Subcutaneous abdominal adipose tissue (tissue), 5 donors: ENCODE data around the gene MCC.
A peak's percentile ranks its signal among the peaks of the same experiment; 100 is the strongest.

ENCODE experiments used
- H3K27ac ChIP-seq: one replicate; pipeline ENCODE4 v1.7.0; 2013; ENCODE audit warnings: low read depth, mild to moderate bottlenecking, inconsistent platforms, low read length, moderate library complexity
- H3K27me3 ChIP-seq, 5 donors: one replicate each; pipeline ENCODE4 v1.7.0; 2013; ENCODE audit warnings: low read length in 5 of 5, inconsistent platforms in 1 of 5; ENCODE audit not compliant: control insufficient read depth in 5 of 5, insufficient read depth in 4 of 5
- H3K36me3 ChIP-seq, 5 donors: one replicate each; pipeline ENCODE4 v1.7.0; 2013; ENCODE audit warnings: low read length in 5 of 5; ENCODE audit not compliant: control insufficient read depth in 5 of 5, insufficient read depth in 5 of 5
- H3K4me1 ChIP-seq, 5 donors: one replicate each; pipeline ENCODE4 v1.7.0; 2013; ENCODE audit warnings: low read length in 5 of 5, mild to moderate bottlenecking in 3 of 5, moderate library complexity in 1 of 5; ENCODE audit not compliant: control insufficient read depth in 5 of 5, insufficient read depth in 5 of 5
- H3K4me3 ChIP-seq, 5 donors: one replicate each; pipeline ENCODE4 v1.7.0; 2013; ENCODE audit warnings: low read length in 5 of 5, low read depth in 1 of 5
- H3K9ac ChIP-seq, 5 donors: one replicate each; pipeline ENCODE4 v1.7.0; 2013; ENCODE audit warnings: low read length in 5 of 5, mild to moderate bottlenecking in 4 of 5, moderate library complexity in 3 of 5
- H3K9me3 ChIP-seq, 5 donors: one replicate each; pipeline ENCODE4 v1.7.0; 2013; ENCODE audit warnings: low read length in 5 of 5; ENCODE audit not compliant: control insufficient read depth in 5 of 5
- donor health status: healthy.
- donor health status: healthy.
- donor health status: healthy.
- donor health status: healthy.
- donor health status: healthy.

Gene MCC

GRCh38 chr5:113060408-113061025 lies 427.7 kb downstream of the MCC start:
- Histone ChIP-seq H3K27me3 (no peaks in the 10 kb centered on the region), H3K9me3 (no peaks in the 10 kb centered on the region), H3K4me3 (no peak overlapping the region), H3K9ac (no peak overlapping the region), H3K27ac (no peak overlapping the region), H3K36me3 (peaks cover 9 to 51% (median 26%) of the 10 kb centered on the region in 5 donors), H3K4me1 (peaks cover 5 to 25% (median 12%) of the 10 kb centered on the region in 5 donors)

GRCh38 chr5:113059232-113060040 lies 428.8 kb downstream of the MCC start:
- peak overlapping the region in 2 of 5 donors; percentile 11 to 21 for H3K9ac ChIP-seq
- H3K27me3 ChIP-seq = no peaks in the 10 kb centered on the region
- H3K36me3 ChIP-seq = peaks cover 9 to 51% (median 36%) of the 10 kb centered on the region in 5 donors
- peak overlapping the region in 1 of 5 donors; percentile 8 for H3K4me3 ChIP-seq
- peaks cover 5 to 25% (median 12%) of the 10 kb centered on the region in 5 donors for H3K4me1 ChIP-seq
- H3K9me3 ChIP-seq = no peaks in the 10 kb centered on the region
- H3K27ac ChIP-seq = peak overlapping the region; percentile 3

GRCh38 chr5:113058706-113059226 lies 429.5 kb downstream of the MCC start:
- no peaks in the 10 kb centered on the region for H3K27me3 ChIP-seq
- no peak overlapping the region for H3K4me3 ChIP-seq
- H3K9ac ChIP-seq = peak overlapping the region in 2 of 5 donors; percentile 11 to 21
- H3K27ac ChIP-seq = peak overlapping the region; percentile 3
- peaks cover 9 to 45% (median 33%) of the 10 kb centered on the region in 5 donors for H3K36me3 ChIP-seq
- no peaks in the 10 kb centered on the region for H3K9me3 ChIP-seq
- H3K4me1 ChIP-seq = peaks cover 5 to 25% (median 12%) of the 10 kb centered on the region in 5 donors

- Histone ChIP-seq H3K27ac (peak overlapping the region; percentile 3), H3K27me3 (no peaks in the 10 kb centered on the region), H3K4me3 (no peak overlapping the region), H3K9ac (no peak overlapping the region), H3K4me1 (peaks cover 5 to 25% (median 12%) of the 10 kb centered on the region in 5 donors), H3K9me3 (no peaks in the 10 kb centered on the region), H3K36me3 (peaks cover 9 to 45% (median 33%) of the 10 kb centered on the region in 5 donors)
These were observed 430.0 kb downstream of the MCC start for GRCh38 chr5:113058269-113058668.

- Histone ChIP-seq H3K9me3 (no peaks in the 10 kb centered on the region), H3K27me3 (no peaks in the 10 kb centered on the region), H3K36me3 (peaks cover 4 to 44% (median 32%) of the 10 kb centered on the region in 5 donors), H3K4me1 (peaks cover 5 to 28% (median 12%) of the 10 kb centered on the region in 5 donors), H3K4me3 (no peak overlapping the region), H3K27ac (no peak overlapping the region), H3K9ac (no peak overlapping the region)
These were observed 430.7 kb downstream of the MCC start for GRCh38 chr5:113057557-113057984.

- Histone ChIP-seq H3K9me3 (no peaks in the 10 kb centered on the region), H3K27ac (no peak overlapping the region), H3K27me3 (no peaks in the 10 kb centered on the region), H3K36me3 (peaks cover 4 to 42% (median 31%) of the 10 kb centered on the region in 5 donors), H3K4me3 (no peak overlapping the region), H3K4me1 (peaks cover 5 to 32% (median 12%) of the 10 kb centered on the region in 5 donors), H3K9ac (no peak overlapping the region)
These were observed 431.3 kb downstream of the MCC start for GRCh38 chr5:113056988-113057387.

- Histone ChIP-seq H3K36me3 (peaks cover 4 to 40% (median 31%) of the 10 kb centered on the region in 5 donors), H3K4me1 (peaks cover 9 to 51% (median 22%) of the 10 kb centered on the region in 5 donors), H3K9ac (no peak overlapping the region), H3K27ac (no peak overlapping the region), H3K4me3 (no peak overlapping the region), H3K9me3 (no peaks in the 10 kb centered on the region), H3K27me3 (no peaks in the 10 kb centered on the region)
These were observed 433.4 kb downstream of the MCC start for GRCh38 chr5:113054899-113055298.

- Histone ChIP-seq H3K36me3 (peaks cover 4 to 52% (median 45%) of the 10 kb centered on the region in 5 donors), H3K27ac (no peak overlapping the region), H3K27me3 (no peaks in the 10 kb centered on the region), H3K9me3 (no peaks in the 10 kb centered on the region), H3K9ac (no peak overlapping the region), H3K4me1 (peaks cover 3 to 39% (median 10%) of the 10 kb centered on the region in 5 donors), H3K4me3 (no peak overlapping the region)
These were observed 434.7 kb downstream of the MCC start for GRCh38 chr5:113053511-113053995.

GRCh38 chr5:113052041-113052795 lies 436.0 kb downstream of the MCC start:
- Histone ChIP-seq H3K36me3 (peaks cover 4 to 58% (median 50%) of the 10 kb centered on the region in 5 donors), H3K27ac (no peak overlapping the region), H3K9ac (no peak overlapping the region)

More at GRCh38 chr5:113052041-113052795, 436.0 kb downstream of the MCC start:
- Histone ChIP-seq H3K9me3 (no peaks in the 10 kb centered on the region), H3K4me1 (peaks cover 3 to 35% (median 10%) of the 10 kb centered on the region in 5 donors), H3K27me3 (no peaks in the 10 kb centered on the region), H3K4me3 (no peak overlapping the region)
